GM23338 (cell line): ENCODE results near the gene ORAI2. TPM values are rescaled to one million over a fixed set of nuclear protein-coding genes. Genes with fewer than 3 reads are reported as not detected.

Source experiments
- ATAC-seq: fragments of 200-7000 bp; cut with Tn5 transposase; 3 replicates; pipeline ENCODE4 v1.9.1; 2020
- DNase-seq: peaks from one replicate; pipeline ENCODE4 v3.0.0-alpha.2; 2015; ENCODE audit warnings: low spot score
- H2AFZ ChIP-seq: fragments of 200-600 bp; sonication (generic); 2 replicates; pipeline ENCODE4 v1.8.0; 2016; ENCODE audit warnings: antibody characterized with exemption, mild to moderate bottlenecking, moderate library complexity
- H3F3A ChIP-seq: fragments of 200-600 bp; sonication (generic); replicated peaks from 2 replicates; pipeline ENCODE4 v1.8.0; 2017; ENCODE audit warnings: antibody characterized with exemption, mixed run types, low read depth
- H3K27ac ChIP-seq: fragments of 200-600 bp; sonication (generic); 2 replicates; pipeline ENCODE4 v1.6.1; 2016; ENCODE audit warnings: low read depth
- H3K27me3 ChIP-seq: fragments of 200-600 bp; sonication (generic); 2 replicates; pipeline ENCODE4 v1.8.0; 2016; ENCODE audit warnings: mild to moderate bottlenecking, mixed run types, moderate library complexity; ENCODE audit not compliant: insufficient read depth
- H3K36me3 ChIP-seq: fragments of 200-600 bp; sonication (generic); 2 replicates; pipeline ENCODE4 v1.8.0; 2016; ENCODE audit warnings: mild to moderate bottlenecking; ENCODE audit not compliant: insufficient read depth
- H3K4me1 ChIP-seq: fragments of 200-600 bp; sonication (generic); 2 replicates; pipeline ENCODE4 v1.8.0; 2016; ENCODE audit warnings: mild to moderate bottlenecking, moderate library complexity; ENCODE audit not compliant: insufficient read depth
- H3K4me2 ChIP-seq: fragments of 200-600 bp; sonication (generic); 2 replicates; pipeline ENCODE4 v1.7.1; 2017; ENCODE audit warnings: mixed run types
- H3K4me3 ChIP-seq: fragments of 200-600 bp; sonication (generic); 2 replicates; pipeline ENCODE4 v1.6.1; 2016; ENCODE audit warnings: mixed run types
- H3K79me2 ChIP-seq: fragments of 200-600 bp; sonication (generic); replicated peaks from 2 replicates; pipeline ENCODE4 v1.8.0; 2017; ENCODE audit warnings: mild to moderate bottlenecking; ENCODE audit not compliant: insufficient read depth
- H3K9me2 ChIP-seq: fragments of 200-600 bp; sonication (generic); 2 replicates; pipeline ENCODE4 v1.8.0; 2017; ENCODE audit not compliant: insufficient read depth
- H4K20me1 ChIP-seq: fragments of 200-600 bp; sonication (generic); replicated peaks from 2 replicates; pipeline ENCODE4 v1.8.0; 2017; ENCODE audit warnings: mild to moderate bottlenecking; ENCODE audit not compliant: insufficient read depth
- H3K27ac Mint-ChIP-seq: 2 replicates; pipeline ENCODE4 v1.8.0; 2020; ENCODE audit warnings: inconsistent platforms, mild to moderate bottlenecking, moderate library complexity, mixed read lengths
- H3K27me3 Mint-ChIP-seq: 3 replicates; pipeline ENCODE4 v1.8.0; 2022; ENCODE audit warnings: low read depth, mild to moderate bottlenecking, moderate library complexity, mixed read lengths, inconsistent platforms; ENCODE audit not compliant: insufficient read depth, poor library complexity
- H3K36me3 Mint-ChIP-seq: 3 replicates; pipeline ENCODE4 v1.8.0; 2021; ENCODE audit warnings: low read depth, mild to moderate bottlenecking, inconsistent platforms, moderate library complexity, mixed read lengths
- H3K4me1 Mint-ChIP-seq: 3 replicates; pipeline ENCODE4 v1.8.0; 2020; ENCODE audit warnings: mild to moderate bottlenecking, inconsistent platforms, mixed read lengths
- H3K4me3 Mint-ChIP-seq: 3 replicates; pipeline ENCODE4 v1.8.0; 2021; ENCODE audit warnings: moderate library complexity, mild to moderate bottlenecking, inconsistent platforms, mixed read lengths
- H3K9me3 Mint-ChIP-seq: 3 replicates; pipeline ENCODE4 v1.8.0; 2020; ENCODE audit warnings: moderate library complexity, mild to moderate bottlenecking, inconsistent platforms, mixed read lengths
- CREB1 ChIP-seq: fragments of 250-450 bp; sonication (Bioruptor Pico); IDR thresholded peaks from 2 replicates; pipeline ENCODE4 v1.5.0; 2020; ENCODE audit warnings: low read depth, mild to moderate bottlenecking, moderate library complexity
- EZH2 ChIP-seq: fragments of 200-600 bp; sonication (generic); IDR thresholded peaks from one replicate; pipeline ENCODE4 v1.8.0; 2017; ENCODE audit warnings: antibody characterized with exemption, mild to moderate bottlenecking, low read depth; ENCODE audit not compliant: unreplicated experiment
- POLR2AphosphoS5 ChIP-seq: IDR thresholded peaks from 2 replicates; pipeline ENCODE4 v1.6.1; 2016; ENCODE audit warnings: antibody characterized with exemption, low read depth
- ZNF331 ChIP-seq: fragments of 250-450 bp; sonication (Bioruptor Pico); IDR thresholded peaks from 2 replicates; pipeline ENCODE4 v1.5.0; 2020; ENCODE audit warnings: low read depth, mild to moderate bottlenecking, moderate library complexity
- ZNF462 ChIP-seq: fragments of 250-450 bp; sonication (Bioruptor Pico); IDR thresholded peaks from 2 replicates; pipeline ENCODE4 v1.5.0; 2020; ENCODE audit warnings: mild to moderate bottlenecking, moderate library complexity
- polyA plus RNA-seq: library from polyadenylated mRNA; unstranded; fragments of >200 nt; fragmentation: Nextera tagmentation; extraction: Ambion mirVana; gene quantifications from 2 replicates; pipeline ENCODE4 v1.2.1, GENCODE V29; 2016
- total RNA-seq: library from RNA; depleted of rRNA; stranded (reverse); fragments of >200 nt; shearing (Covaris generic); gene quantifications from 2 replicates; pipeline ENCODE4 v1.2.3, GENCODE V29; 2014

The ORAI2 gene
- total and polyA plus RNA-seq, 2 experiments from 2014 or later: 6.6 to 33.8 TPM

- TF ChIP-seq ZNF462 (CRISPR knock-in tag) (no peak), EZH2 (no peak)
Observed at GRCh38 chr7:102425639-102426267, 7.6 kb upstream of the ORAI2 start (continued).

- no peak overlapping the region for H3K4me2 ChIP-seq
- no peak overlapping the region for H3K4me3 Mint-ChIP-seq
- DNase-seq: no peak
- H3K27ac ChIP-seq: no peak overlapping the region
- H3F3A ChIP-seq: 0 out of 2 replicates have a peak, but pooled peaks cover 6% of the 10 kb centered on the region
- 0 out of 2 replicates have a peak, but pooled peaks cover 4% of the 10 kb centered on the region for H3K36me3 ChIP-seq
- no peak for ATAC-seq
- H3K4me3 ChIP-seq: no peak overlapping the region
- H3K27ac Mint-ChIP-seq: no peak overlapping the region; the same call in 1 of the 2 replicates
- peaks cover 25% of the 10 kb centered on the region for H3K4me1 Mint-ChIP-seq
- H3K9me3 Mint-ChIP-seq: no peaks in the 10 kb centered on the region
- no peaks in the 10 kb centered on the region; the same call in 1 of the 2 replicates for H4K20me1 ChIP-seq
- no peaks in the 10 kb centered on the region for H3K27me3 ChIP-seq
- no peaks in the 10 kb centered on the region for H3K79me2 ChIP-seq
- no peak overlapping the region for H2AFZ ChIP-seq
- TF ChIP-seq POLR2AphosphoS5 (no peak), CREB1 (CRISPR knock-in tag) (no peak), ZNF331 (CRISPR knock-in tag) (no peak)
- peaks cover 24% of the 10 kb centered on the region for H3K36me3 Mint-ChIP-seq
- peaks cover 12% of the 10 kb centered on the region for H3K27me3 Mint-ChIP-seq
- peaks cover 7% of the 10 kb centered on the region for H3K4me1 ChIP-seq
- H3K9me2 ChIP-seq: no peaks in the 10 kb centered on the region
Observed at GRCh38 chr7:102426268-102427018, 6.9 kb upstream of the ORAI2 start.
